ENCODE measurements around the gene CDKN2A.
"Not testable (repeated sequence)": the region's sequence is repeated elsewhere in the genome, so short reads cannot be mapped to it uniquely, and the experiment has no call there.

The CDKN2A gene

DNA sequence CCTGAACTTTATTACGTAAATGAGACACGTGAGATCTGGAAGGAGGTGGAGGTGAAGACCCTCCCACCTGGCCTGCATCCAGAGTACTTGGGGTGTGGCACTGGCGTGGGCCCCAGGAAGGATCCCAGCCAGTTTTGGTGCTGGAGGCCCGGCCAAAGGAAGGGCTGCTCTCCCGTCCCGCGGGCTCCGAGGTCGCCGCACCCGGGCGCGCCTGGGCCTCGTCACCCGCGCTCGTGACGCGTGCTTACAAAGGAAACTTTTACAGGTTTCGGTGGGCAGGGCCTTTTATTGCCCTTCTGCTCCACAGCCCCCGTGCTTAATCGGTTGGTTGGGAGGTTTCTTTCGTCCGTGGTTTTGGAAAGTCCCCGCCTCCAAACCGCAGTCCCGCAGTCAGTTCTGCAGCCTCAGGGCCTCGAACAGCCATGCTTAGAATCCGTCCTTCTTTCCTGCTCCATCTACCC, 29.2 kb downstream of the CDKN2A start:
- TF ChIP-seq EZH2 (IDR thresholded peaks at IDR 0.05; ENCODE audit: borderline replicate concordance, low read depth, low read length, severe bottlenecking): no peak
- TF ChIP-seq, protein P1, sequence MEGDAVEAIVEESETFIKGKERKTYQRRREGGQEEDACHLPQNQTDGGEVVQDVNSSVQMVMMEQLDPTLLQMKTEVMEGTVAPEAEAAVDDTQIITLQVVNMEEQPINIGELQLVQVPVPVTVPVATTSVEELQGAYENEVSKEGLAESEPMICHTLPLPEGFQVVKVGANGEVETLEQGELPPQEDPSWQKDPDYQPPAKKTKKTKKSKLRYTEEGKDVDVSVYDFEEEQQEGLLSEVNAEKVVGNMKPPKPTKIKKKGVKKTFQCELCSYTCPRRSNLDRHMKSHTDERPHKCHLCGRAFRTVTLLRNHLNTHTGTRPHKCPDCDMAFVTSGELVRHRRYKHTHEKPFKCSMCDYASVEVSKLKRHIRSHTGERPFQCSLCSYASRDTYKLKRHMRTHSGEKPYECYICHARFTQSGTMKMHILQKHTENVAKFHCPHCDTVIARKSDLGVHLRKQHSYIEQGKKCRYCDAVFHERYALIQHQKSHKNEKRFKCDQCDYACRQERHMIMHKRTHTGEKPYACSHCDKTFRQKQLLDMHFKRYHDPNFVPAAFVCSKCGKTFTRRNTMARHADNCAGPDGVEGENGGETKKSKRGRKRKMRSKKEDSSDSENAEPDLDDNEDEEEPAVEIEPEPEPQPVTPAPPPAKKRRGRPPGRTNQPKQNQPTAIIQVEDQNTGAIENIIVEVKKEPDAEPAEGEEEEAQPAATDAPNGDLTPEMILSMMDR (IDR thresholded peaks at IDR 0.05; ENCODE audit: borderline replicate concordance, extremely low read depth, low read length, poor library complexity, severe bottlenecking): no peak
- peaks cover 8% of the 10 kb centered on the region for H3K79me2 ChIP-seq (ENCODE audit: insufficient read depth, low read length)
- no peak overlapping the region for H3K9ac ChIP-seq (ENCODE audit: low read depth, low read length)
- H3K9me3 ChIP-seq (ENCODE audit: insufficient read depth, low read length, severe bottlenecking): no peaks in the 10 kb centered on the region
- peak; percentile 34 for DNase-seq
- H3K27ac ChIP-seq (ENCODE audit: low read length): no peak overlapping the region
- H3K27me3 ChIP-seq (ENCODE audit: insufficient read depth, low read length, poor library complexity): no peaks in the 10 kb centered on the region
- peaks cover 41% of the 10 kb centered on the region for H3K36me3 ChIP-seq (ENCODE audit: insufficient read depth, low read length)
- no peak overlapping the region for H2AFZ ChIP-seq (ENCODE audit: low read depth, low read length)
- H3K4me2 ChIP-seq (ENCODE audit: insufficient read depth, low read length): no peak overlapping the region
- peak; percentile 36; the same call in 2 of the 3 replicates for ATAC-seq (ENCODE audit: insufficient read depth, low read depth)
- H3K4me1 ChIP-seq (ENCODE audit: insufficient read depth, low read length): no peaks in the 10 kb centered on the region
- no peaks in the 10 kb centered on the region; the same call in 1 of the 2 replicates for H4K20me1 ChIP-seq (ENCODE audit: insufficient read depth, low read length)
- no peak overlapping the region for H3K4me3 ChIP-seq (ENCODE audit: low read depth in 1 of 2, low read length in 2 of 2)

DNA sequence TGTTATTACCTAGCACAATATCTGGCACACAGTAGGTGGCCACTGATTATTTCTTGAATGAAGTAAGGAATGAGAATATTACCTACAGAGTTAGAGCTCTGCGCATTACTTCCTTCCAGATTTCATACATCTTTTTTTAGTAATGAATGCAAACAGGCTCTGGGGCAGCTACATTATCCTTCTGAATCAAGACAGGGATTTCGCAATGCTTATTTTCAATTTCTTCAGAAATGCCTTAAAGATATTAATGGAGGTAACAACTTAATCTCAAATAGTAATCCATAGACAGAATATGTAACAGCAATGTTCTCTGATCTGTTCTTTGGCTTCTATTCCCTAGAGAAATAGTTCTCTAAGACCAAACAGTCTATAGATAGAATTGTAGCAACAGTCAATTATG, 32.6 kb downstream of the CDKN2A start:
- Histone ChIP-seq H4K20me1 (ENCODE audit: insufficient read depth, low read length) (no peaks in the 10 kb centered on the region), H2AFZ (ENCODE audit: low read depth, low read length) (no peak overlapping the region), H3K4me3 (ENCODE audit: low read depth in 1 of 2, low read length in 2 of 2) (no peak overlapping the region), H3K4me1 (ENCODE audit: insufficient read depth, low read length) (no peaks in the 10 kb centered on the region), H3K9ac (ENCODE audit: low read depth, low read length) (no peak overlapping the region), H3K27ac (ENCODE audit: low read length) (no peak overlapping the region), H3K36me3 (ENCODE audit: insufficient read depth, low read length) (peaks cover 7% of the 10 kb centered on the region), H3K9me3 (ENCODE audit: insufficient read depth, low read length, severe bottlenecking) (no peaks in the 10 kb centered on the region), H3K27me3 (ENCODE audit: insufficient read depth, low read length, poor library complexity) (no peaks in the 10 kb centered on the region), H3K4me2 (ENCODE audit: insufficient read depth, low read length) (no peak overlapping the region), H3K79me2 (ENCODE audit: insufficient read depth, low read length) (no peaks in the 10 kb centered on the region)
- no peak for ATAC-seq (ENCODE audit: insufficient read depth, low read depth)
- TF ChIP-seq, protein P1 (IDR thresholded peaks at IDR 0.05; ENCODE audit: borderline replicate concordance, extremely low read depth, low read length, poor library complexity, severe bottlenecking): no peak
- TF ChIP-seq EZH2 (IDR thresholded peaks at IDR 0.05; ENCODE audit: borderline replicate concordance, low read depth, low read length, severe bottlenecking): no peak
- no peak for DNase-seq

DNA sequence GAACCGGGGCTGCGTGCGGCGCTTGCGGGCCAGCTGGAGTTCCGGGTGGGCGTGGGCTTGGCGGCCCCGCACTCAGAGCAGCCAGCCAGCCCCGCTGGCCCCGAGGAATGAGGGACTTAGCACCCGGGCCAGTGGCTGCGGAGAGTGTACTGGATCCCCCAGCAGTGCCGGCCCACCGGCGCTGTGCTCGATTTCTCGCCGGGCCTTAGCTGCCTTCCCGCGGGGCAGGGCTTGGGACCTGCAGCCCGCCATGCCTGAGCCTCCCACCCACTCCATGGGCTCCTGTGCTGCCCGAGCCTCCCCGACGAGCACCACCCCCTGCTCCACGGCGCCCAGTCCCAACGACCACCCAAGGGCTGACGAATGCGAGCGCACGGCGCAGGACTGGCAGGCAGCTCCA, 34.9 kb downstream of the CDKN2A start:
- H3K4me2 ChIP-seq (ENCODE audit: insufficient read depth, low read length); H3K4me3 ChIP-seq (ENCODE audit: low read depth in 1 of 2, low read length in 2 of 2); H3K4me1 ChIP-seq (ENCODE audit: insufficient read depth, low read length); DNase-seq; H3K79me2 ChIP-seq (ENCODE audit: insufficient read depth, low read length); H3K9ac ChIP-seq (ENCODE audit: low read depth, low read length); H3K36me3 ChIP-seq (ENCODE audit: insufficient read depth, low read length); H2AFZ ChIP-seq (ENCODE audit: low read depth, low read length); H3K27ac ChIP-seq (ENCODE audit: low read length); ATAC-seq (ENCODE audit: insufficient read depth, low read depth); H4K20me1 ChIP-seq (ENCODE audit: insufficient read depth, low read length); H3K27me3 ChIP-seq (ENCODE audit: insufficient read depth, low read length, poor library complexity); H3K9me3 ChIP-seq (ENCODE audit: insufficient read depth, low read length, severe bottlenecking): not testable (repeated sequence)

DNA sequence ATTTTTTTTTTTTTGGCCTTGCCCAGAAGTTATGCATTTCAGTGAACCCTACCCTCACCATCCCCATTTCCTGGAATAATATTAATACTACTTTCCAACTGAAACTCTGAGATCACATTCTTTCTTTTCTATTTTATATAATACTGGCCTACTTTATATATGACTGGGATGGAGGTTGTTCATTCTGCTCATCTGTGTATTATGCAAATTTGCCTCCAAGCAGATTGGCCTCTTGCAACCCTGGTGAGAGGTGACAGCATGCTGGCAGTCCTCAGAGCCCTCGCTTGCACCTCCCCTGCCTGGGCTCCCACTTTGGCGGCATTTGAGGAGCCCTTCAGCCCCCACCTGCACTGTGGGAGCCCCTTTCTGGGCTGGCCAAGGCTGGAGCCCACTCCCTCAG, 35.4 kb downstream of the CDKN2A start:
- Histone ChIP-seq H3K79me2 (ENCODE audit: insufficient read depth, low read length) (no peaks in the 10 kb centered on the region), H3K9me3 (ENCODE audit: insufficient read depth, low read length, severe bottlenecking) (no peaks in the 10 kb centered on the region), H4K20me1 (ENCODE audit: insufficient read depth, low read length) (no peaks in the 10 kb centered on the region), H3K27ac (ENCODE audit: low read length) (no peak overlapping the region), H3K4me2 (ENCODE audit: insufficient read depth, low read length) (no peak overlapping the region), H3K36me3 (ENCODE audit: insufficient read depth, low read length) (no peaks in the 10 kb centered on the region), H3K27me3 (ENCODE audit: insufficient read depth, low read length, poor library complexity) (no peaks in the 10 kb centered on the region), H3K4me3 (ENCODE audit: low read depth in 1 of 2, low read length in 2 of 2) (no peak overlapping the region), H3K9ac (ENCODE audit: low read depth, low read length) (no peak overlapping the region), H2AFZ (ENCODE audit: low read depth, low read length) (no peak overlapping the region), H3K4me1 (ENCODE audit: insufficient read depth, low read length) (no peaks in the 10 kb centered on the region)
- ATAC-seq (ENCODE audit: insufficient read depth, low read depth): no peak
- DNase-seq: no peak
- TF ChIP-seq, protein P1 (IDR thresholded peaks at IDR 0.05; ENCODE audit: borderline replicate concordance, extremely low read depth, low read length, poor library complexity, severe bottlenecking): no peak
- TF ChIP-seq EZH2 (IDR thresholded peaks at IDR 0.05; ENCODE audit: borderline replicate concordance, low read depth, low read length, severe bottlenecking): no peak

Measured in DND-41 (cell line).